HepG2 (cell line): Measurements from ENCODE around the gene ASXL1. TPM values are rescaled to one million over a fixed set of nuclear protein-coding genes. Genes with fewer than 3 reads are reported as not detected.

Experiments
- ATAC-seq: fragments of 200-7000 bp; cut with Tn5 transposase; 3 replicates; pipeline ENCODE4 v1.9.1; 2020; ENCODE audit warnings: mild to moderate bottlenecking, moderate library complexity
- BruUV-seq: library from RNA; stranded (reverse); fragments of 400-500 nt; replicated peaks from 2 replicates; lab custom pipeline; 2021; lab: Mats Ljungman, UMichigan
- CTCF ChIA-PET: fragments of 300-600 bp; formaldehyde crosslinking; extraction: SDS; loops from one replicate; lab custom pipeline; 2021; ENCODE audit warnings: low total read pairs, inconsistent platforms, low intra/inter-chr PET ratio; lab: Yijun Ruan, JAX
- POLR2A ChIA-PET: fragments of 350-600 bp; sonication (Branson Sonifier 250); formaldehyde crosslinking; loops from one replicate; lab custom pipeline; 2020; ENCODE audit warnings: antibody characterized with exemption, inconsistent platforms; lab: Yijun Ruan, JAX
- DNase-seq: peaks from one replicate; pipeline ENCODE4 v3.0.0-alpha.2; 2015; ENCODE audit warnings: low spot score
- FAIRE-seq: peaks from 3 replicates; lab custom pipeline; 2011; peaks lifted over from hg19 to GRCh38; lab: Jason Lieb, UNC
- H2AFZ ChIP-seq: one replicate; pipeline ENCODE4 v1.6.1; 2011; ENCODE audit warnings: low read length, inconsistent platforms
- H3K27ac ChIP-seq: fragments of 300-600 bp; 3 replicates; pipeline ENCODE4 v1.8.0; 2011; ENCODE audit warnings: mixed run types, mild to moderate bottlenecking, mixed read lengths, low read length, inconsistent platforms; ENCODE audit not compliant: insufficient read depth; ENCODE audit errors: extremely low read length
- H3K27me3 ChIP-seq, 2 experiments: fragments of 200-600 bp in 1 of 2; 2 replicates in 1 of 2; 3 replicates in 1 of 2; pipeline versions ENCODE4 v1.6.0 to v1.8.0; 2011; ENCODE audit warnings: low read length in 2 of 2, mild to moderate bottlenecking in 2 of 2, moderate library complexity in 2 of 2, inconsistent platforms in 1 of 2; ENCODE audit not compliant: insufficient read depth in 2 of 2, control insufficient read depth in 1 of 2
- H3K36me3 ChIP-seq, 2 experiments: fragments of 200-600 bp in 1 of 2; replicated peaks in 1 of 2; 2 replicates in 1 of 2; 3 replicates in 1 of 2; pipeline versions ENCODE4 v1.5.1 to v1.8.0; 2011; ENCODE audit warnings: low read length in 2 of 2, inconsistent platforms in 1 of 2; ENCODE audit not compliant: insufficient read depth in 2 of 2, control insufficient read depth in 1 of 2
- H3K4me1 ChIP-seq: 2 replicates; pipeline ENCODE4 v1.5.1; 2012; ENCODE audit warnings: low read length, inconsistent platforms; ENCODE audit not compliant: insufficient read depth
- H3K4me2 ChIP-seq: 2 replicates; pipeline ENCODE4 v1.6.0; 2011; ENCODE audit warnings: low read depth, low read length, inconsistent platforms
- H3K4me3 ChIP-seq, 3 experiments: fragments of 200-600 bp in 1 of 3; sonication (generic), shearing (Covaris generic) in 1 of 3; replicated peaks in 1 of 3; 2 replicates each; pipeline ENCODE4 v1.5.1; 2011 to 2016; ENCODE audit warnings: low read length in 3 of 3, inconsistent platforms in 2 of 3, low read depth in 2 of 3, mild to moderate bottlenecking in 2 of 3, control low read depth in 1 of 3, mixed read lengths in 1 of 3; ENCODE audit not compliant: insufficient read depth in 1 of 3
- H3K79me2 ChIP-seq: one replicate; pipeline ENCODE4 v1.6.1; 2011; ENCODE audit warnings: low read length, inconsistent platforms; ENCODE audit not compliant: insufficient read depth
- H3K9ac ChIP-seq: 2 replicates; pipeline ENCODE4 v1.6.0; 2011; ENCODE audit warnings: mild to moderate bottlenecking, low read depth, low read length, inconsistent platforms; ENCODE audit not compliant: insufficient read depth
- H3K9me3 ChIP-seq: 2 replicates; pipeline ENCODE4 v1.5.1; 2012; ENCODE audit warnings: mild to moderate bottlenecking, low read length
- H4K20me1 ChIP-seq: 2 replicates; pipeline ENCODE4 v1.6.0; 2011; ENCODE audit warnings: inconsistent platforms, mild to moderate bottlenecking, low read length, moderate library complexity; ENCODE audit not compliant: insufficient read depth
- ATAD3A ChIP-seq: sonication (generic); formaldehyde crosslinking; IDR thresholded peaks from 2 replicates; pipeline ENCODE4 v1.4.0; 2020; ENCODE audit warnings: missing genetic modification reagents
- ATF7 ChIP-seq, 2 experiments: fragments of 450-650 bp in 1 of 2; sonication (generic) in 1 of 2; formaldehyde crosslinking in 1 of 2; IDR thresholded peaks; 2 replicates each; pipeline versions ENCODE4 v1.4.0 to v1.6.1; 2016 to 2020; ENCODE audit warnings: antibody characterized with exemption in 1 of 2, mild to moderate bottlenecking in 1 of 2, missing genetic modification reagents in 1 of 2
- CENPX ChIP-seq: sonication (generic); formaldehyde crosslinking; IDR thresholded peaks from 2 replicates; pipeline ENCODE4 v1.9.0; 2021; ENCODE audit warnings: mild to moderate bottlenecking, missing genetic modification reagents, moderate library complexity
- EEA1 ChIP-seq: sonication (generic); formaldehyde crosslinking; IDR thresholded peaks from 2 replicates; pipeline ENCODE4 v1.5.1; 2020; ENCODE audit warnings: mild to moderate bottlenecking, missing genetic modification reagents, borderline replicate concordance
- EED ChIP-seq: sonication (generic); formaldehyde crosslinking; IDR thresholded peaks from 2 replicates; pipeline ENCODE4 v1.5.0; 2020; ENCODE audit warnings: mild to moderate bottlenecking, missing genetic modification reagents
- FOXK2 ChIP-seq: fragments of 450-650 bp; IDR thresholded peaks from 2 replicates; pipeline ENCODE4 v1.6.1; 2016
- GTF2F1 ChIP-seq: fragments of 150-350 bp; IDR thresholded peaks from 2 replicates; pipeline ENCODE4 v1.6.1; 2014; ENCODE audit warnings: low read length
- HOXA7 ChIP-seq: sonication (generic); formaldehyde crosslinking; IDR thresholded peaks from 2 replicates; pipeline ENCODE4 v1.8.1; 2022; ENCODE audit warnings: mild to moderate bottlenecking, missing genetic modification reagents, moderate library complexity
- IRF2 ChIP-seq: IDR thresholded peaks from 2 replicates; pipeline ENCODE4 v1.6.1; 2018; ENCODE audit warnings: missing genetic modification reagents, missing compliant biosample characterization
- KIAA2018 ChIP-seq: sonication (generic); formaldehyde crosslinking; IDR thresholded peaks from 2 replicates; pipeline ENCODE4 v1.5.0; 2020; ENCODE audit warnings: mild to moderate bottlenecking, missing genetic modification reagents, borderline replicate concordance
- MLLT10 ChIP-seq: sonication (generic); formaldehyde crosslinking; IDR thresholded peaks from 2 replicates; pipeline ENCODE4 v1.4.0; 2020; ENCODE audit warnings: missing genetic modification reagents
- MXD4 ChIP-seq: IDR thresholded peaks from 2 replicates; pipeline ENCODE4 v1.6.1; 2016; ENCODE audit warnings: mild to moderate bottlenecking, missing biosample characterization, missing genetic modification reagents
- NFATC3 ChIP-seq: sonication (generic); formaldehyde crosslinking; IDR thresholded peaks from 2 replicates; pipeline ENCODE4 v1.5.1; 2020; ENCODE audit warnings: mild to moderate bottlenecking, missing genetic modification reagents
- RAD21 ChIP-seq: fragments of 450-650 bp; formaldehyde crosslinking; IDR thresholded peaks from 2 replicates; pipeline ENCODE4 v1.5.0; 2020; ENCODE audit warnings: mild to moderate bottlenecking
- ZC3H13 ChIP-seq: sonication (generic); formaldehyde crosslinking; IDR thresholded peaks from 2 replicates; pipeline ENCODE4 v1.8.1; 2023; ENCODE audit warnings: mild to moderate bottlenecking, missing genetic modification reagents, moderate library complexity
- ZNF263 ChIP-seq: sonication (generic); formaldehyde crosslinking; IDR thresholded peaks from 2 replicates; pipeline ENCODE4 v1.4.0; 2020; ENCODE audit warnings: missing genetic modification reagents
- ZNF616 ChIP-seq: sonication (generic); formaldehyde crosslinking; IDR thresholded peaks from 2 replicates; pipeline ENCODE4 v1.5.0; 2020; ENCODE audit warnings: low read depth, mild to moderate bottlenecking, missing genetic modification reagents
- WGBS: methylation state at CpG from one replicate; pipeline ENCODE4 v1.1.6; 2017; ENCODE audit warnings: low lambda C conversion rate; 5-methylcytosine and 5-hydroxymethylcytosine counted together
- in situ Hi-C: cut with HindIII; loops from 2 replicates; pipeline ENCODE4 v1.10.0; 2017; ENCODE audit warnings: low pct_unique_long_range_greater_than_20kb; ENCODE audit not compliant: extremely low pct_ligation_motif_present
- intact Hi-C: fragments of 100-400 bp; cut with micrococcal nuclease; formaldehyde crosslinking; loops from one replicate; pipeline ENCODE4 v1.10.0; 2022; ENCODE audit not compliant: unreplicated experiment
- polyA plus RNA-seq, 8 experiments: library from polyadenylated mRNA; depleted of rRNA in 3 of 8; stranded (reverse) in 7 of 8; unstranded in 1 of 8; fragments of >200 nt; fragmentation: Illumina TruSeq in 4 of 8; extraction: Trizol in 4 of 8; gene quantifications; 2 replicates each; pipeline versions ENCODE4 v1.2.1 to v1.2.3, GENCODE V29; 2011 to 2016; ENCODE audit warnings: low read depth in 4 of 8, missing spikeins in 1 of 8, mixed read lengths in 1 of 8; ENCODE audit not compliant: insufficient read depth in 1 of 8
- total RNA-seq, 5 experiments: library from RNA; depleted of rRNA; stranded (reverse); fragments of >200 nt; fragmentation: Illumina TruSeq; extraction: Trizol; gene quantifications; 2 replicates each; pipeline ENCODE4 v1.2.3, GENCODE V29; 2016; ENCODE audit warnings: low read depth in 1 of 5

Gene ASXL1
- total and polyA plus RNA-seq, 2 of the 13 experiments (the other 11 are each of a cell fraction or from before 2014, with no cell fraction given) = 62.1 to 74.8 TPM

- Histone ChIP-seq H4K20me1 (peaks cover 19% of the 10 kb centered on the region; the same call in 1 of the 2 replicates), H3K4me3 (no peak overlapping the region), H3K27me3 (no peaks in the 10 kb centered on the region), H3K27ac (no peak overlapping the region), H3K36me3 (peaks cover 61 to 74% of the 10 kb centered on the region in 2 experiments), H3K9me3 (no peaks in the 10 kb centered on the region), H3K4me2 (no peak overlapping the region), H3K4me1 (peaks cover 39% of the 10 kb centered on the region), H2AFZ (no peak overlapping the region)
- intact Hi-C loops (loop anchor here (2.0 kb wide), 1 partner anchor 48 kb away; no protein-coding TSS in a partner anchor), in situ Hi-C loops (loop anchor here (10.0 kb wide), 1 partner anchor 62 kb away; no protein-coding TSS in a partner anchor)
- BruUV-seq = no TSS peak
- CTCF ChIA-PET = interaction anchor here (0.7 to 1.6 kb wide), 4 partner anchors 48 to 282 kb away, joined by 3 to 16 read pairs (median 6); no protein-coding TSS in a partner anchor
- POLR2A ChIA-PET = no interaction called here
- no peak for TF ChIP-seq NFATC3 (CRISPR knock-in tag)
- TF ChIP-seq ATF7 (IDR thresholded peaks at IDR 0.05) = no peak
- TF ChIP-seq ATF7 (CRISPR knock-in tag; IDR thresholded peaks at IDR 0.05) = no peak
- no peak for TF ChIP-seq GTF2F1
- TF ChIP-seq CENPX = no peak
- TF ChIP-seq HOXA7 = no peak
- TF ChIP-seq MXD4 (CRISPR knock-in tag) = no peak
- no peak for TF ChIP-seq EED (CRISPR knock-in tag)
- no peak for TF ChIP-seq ZNF616 (CRISPR knock-in tag)
- TF ChIP-seq FOXK2 = no peak
- no peak for TF ChIP-seq MLLT10 (CRISPR knock-in tag)
- no peak for TF ChIP-seq KIAA2018 (CRISPR knock-in tag)
- 0 out of 2 replicates have a peak, but pooled peaks have one; percentile 17 for TF ChIP-seq ATAD3A (CRISPR knock-in tag)
- TF ChIP-seq RAD21 = no peak
- TF ChIP-seq EEA1 (CRISPR knock-in tag) = no peak
- 0 out of 2 replicates have a peak, but pooled peaks have one; percentile 11 for TF ChIP-seq ZC3H13 (CRISPR knock-in tag)
- no peak for TF ChIP-seq ZNF263 (CRISPR knock-in tag)
- TF ChIP-seq IRF2 = 0 out of 2 replicates have a peak, but pooled peaks have one; percentile 9
- TF ChIP-seq, all 625 proteins: peak for 3
- DNase-seq = no peak
- Histone ChIP-seq H3K79me2 (no peaks in the 10 kb centered on the region), H3K9ac (no peak overlapping the region)
- WGBS = 95% methylated on average over 7 of the region's 7 CpGs
- FAIRE-seq = no peak
- no peak for ATAC-seq
Observed at GRCh38 chr20:32436968-32437367, 78.8 kb downstream of the ASXL1 start.
